22Rv1 (cell line): Measurements from ENCODE around the gene PRODH.

ENCODE experiments used
- CTCF ChIP-seq: fragments of 450-650 bp; IDR thresholded peaks from 2 replicates; pipeline ENCODE4 v1.5.1; 2017; ENCODE audit warnings: mild to moderate bottlenecking
- ZFX ChIP-seq: fragments of 450-650 bp; IDR thresholded peaks from 2 replicates; pipeline ENCODE4 v1.6.1; 2017; ENCODE audit warnings: antibody characterized with exemption, borderline replicate concordance

DNA sequence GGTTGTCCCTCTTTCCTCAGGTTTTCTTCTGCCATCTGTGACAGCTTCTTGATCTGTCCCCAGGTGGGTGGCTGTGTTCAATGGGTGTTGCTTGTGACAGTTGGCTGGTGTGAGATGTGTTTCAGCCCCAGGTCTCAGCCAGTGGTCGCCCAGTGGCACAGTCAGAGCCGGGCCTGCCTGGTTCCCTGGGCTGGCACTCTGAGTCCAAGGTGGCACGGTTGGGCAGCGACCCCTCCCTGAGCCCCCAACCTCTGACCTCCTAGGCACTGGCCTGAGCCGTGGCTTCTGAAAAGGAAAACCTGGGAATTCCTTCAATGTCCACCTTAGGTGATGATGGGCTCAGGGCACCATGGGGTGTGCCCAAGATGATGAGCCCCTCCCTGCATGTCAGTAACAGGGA is 14.0 kb upstream of the PRODH start:
- TF ChIP-seq CTCF (no peak), ZFX (no peak)
